Measurements from ENCODE around the gene METTL27.
"Not testable (repeated sequence)": the region's sequence is repeated elsewhere in the genome, so short reads cannot be mapped to it uniquely, and the experiment has no call there.

The METTL27 gene

GRCh38 chr7:73858807-73859206 is 16.5 kb upstream of the METTL27 start:
- Histone ChIP-seq H2AFZ (ENCODE audit: low read depth, low read length) (no peak overlapping the region), H3K9me3 (ENCODE audit: low read length) (no peaks in the 10 kb centered on the region), H3K36me3 (ENCODE audit: insufficient read depth, low read length) (no peaks in the 10 kb centered on the region), H3K4me3 (ENCODE audit: low read length) (no peak overlapping the region), H3K27me3 (ENCODE audit: insufficient read depth, low read length) (peaks cover 4% of the 10 kb centered on the region), H3K4me1 (ENCODE audit: insufficient read depth, low read length) (no peaks in the 10 kb centered on the region)

- no peak overlapping the region for H3K4me3 ChIP-seq (ENCODE audit: low read length)
- H2AFZ ChIP-seq (ENCODE audit: low read depth, low read length) = no peak overlapping the region
- H3K9me3 ChIP-seq (ENCODE audit: low read length) = no peaks in the 10 kb centered on the region
- H3K27me3 ChIP-seq (ENCODE audit: insufficient read depth, low read length) = peaks cover 4% of the 10 kb centered on the region
- H3K36me3 ChIP-seq (ENCODE audit: insufficient read depth, low read length) = no peaks in the 10 kb centered on the region
- no peaks in the 10 kb centered on the region for H3K4me1 ChIP-seq (ENCODE audit: insufficient read depth, low read length)
Observed at GRCh38 chr7:73856941-73857340, 14.6 kb upstream of the METTL27 start.

- H3K4me3 ChIP-seq (ENCODE audit: low read length) = no peak overlapping the region
- H3K4me1 ChIP-seq (ENCODE audit: insufficient read depth, low read length) = no peaks in the 10 kb centered on the region
- no peaks in the 10 kb centered on the region for H3K36me3 ChIP-seq (ENCODE audit: insufficient read depth, low read length)
- H2AFZ ChIP-seq (ENCODE audit: low read depth, low read length) = no peak overlapping the region
- H3K9me3 ChIP-seq (ENCODE audit: low read length) = no peaks in the 10 kb centered on the region
- peaks cover 4% of the 10 kb centered on the region for H3K27me3 ChIP-seq (ENCODE audit: insufficient read depth, low read length)
Observed at GRCh38 chr7:73852500-73852899, 10.2 kb upstream of the METTL27 start.

- Histone ChIP-seq H3K4me1 (ENCODE audit: insufficient read depth, low read length) (no peaks in the 10 kb centered on the region), H3K27me3 (ENCODE audit: insufficient read depth, low read length) (no peaks in the 10 kb centered on the region), H3K36me3 (ENCODE audit: insufficient read depth, low read length) (no peaks in the 10 kb centered on the region), H3K9me3 (ENCODE audit: low read length) (no peaks in the 10 kb centered on the region), H2AFZ (ENCODE audit: low read depth, low read length) (no peak overlapping the region), H3K4me3 (ENCODE audit: low read length) (no peak overlapping the region)
Observed at GRCh38 chr7:73851410-73852338, 9.4 kb upstream of the METTL27 start.

GRCh38 chr7:73850781-73851207 is 8.5 kb upstream of the METTL27 start:
- Histone ChIP-seq H3K4me1 (ENCODE audit: insufficient read depth, low read length) (no peaks in the 10 kb centered on the region), H3K4me3 (ENCODE audit: low read length) (no peak overlapping the region), H2AFZ (ENCODE audit: low read depth, low read length) (no peak overlapping the region), H3K9me3 (ENCODE audit: low read length) (no peaks in the 10 kb centered on the region), H3K36me3 (ENCODE audit: insufficient read depth, low read length) (no peaks in the 10 kb centered on the region), H3K27me3 (ENCODE audit: insufficient read depth, low read length) (no peaks in the 10 kb centered on the region)

- H3K4me3 ChIP-seq (ENCODE audit: low read length) = no peak overlapping the region
- H3K9me3 ChIP-seq (ENCODE audit: low read length) = no peaks in the 10 kb centered on the region
Observed at GRCh38 chr7:73847941-73848723, 5.8 kb upstream of the METTL27 start.

GRCh38 chr7:73845701-73846195 is 3.4 kb upstream of the METTL27 start:
- not testable (repeated sequence) for H3K9me3 ChIP-seq (ENCODE audit: low read length); H3K27me3 ChIP-seq (ENCODE audit: insufficient read depth, low read length); H3K4me1 ChIP-seq (ENCODE audit: insufficient read depth, low read length); H3K36me3 ChIP-seq (ENCODE audit: insufficient read depth, low read length); H2AFZ ChIP-seq (ENCODE audit: low read depth, low read length); H3K4me3 ChIP-seq (ENCODE audit: low read length)

More at GRCh38 chr7:73847941-73848723, 5.8 kb upstream of the METTL27 start:
- Histone ChIP-seq H3K27me3 (ENCODE audit: insufficient read depth, low read length) (no peaks in the 10 kb centered on the region), H2AFZ (ENCODE audit: low read depth, low read length) (no peak overlapping the region), H3K36me3 (ENCODE audit: insufficient read depth, low read length) (no peaks in the 10 kb centered on the region), H3K4me1 (ENCODE audit: insufficient read depth, low read length) (no peaks in the 10 kb centered on the region)

GRCh38 chr7:73844848-73845460 is 2.6 kb upstream of the METTL27 start:
- H2AFZ ChIP-seq (ENCODE audit: low read depth, low read length) = no peak overlapping the region

GRCh38 chr7:73844131-73844547 is 1.8 kb upstream of the METTL27 start:
- Histone ChIP-seq H3K36me3 (ENCODE audit: insufficient read depth, low read length) (no peaks in the 10 kb centered on the region), H3K9me3 (ENCODE audit: low read length) (no peaks in the 10 kb centered on the region), H3K4me1 (ENCODE audit: insufficient read depth, low read length) (peaks cover 3% of the 10 kb centered on the region), H3K27me3 (ENCODE audit: insufficient read depth, low read length) (no peaks in the 10 kb centered on the region), H3K4me3 (ENCODE audit: low read length) (no peak overlapping the region), H2AFZ (ENCODE audit: low read depth, low read length) (no peak overlapping the region)

More at GRCh38 chr7:73844848-73845460, 2.6 kb upstream of the METTL27 start:
- Histone ChIP-seq H3K4me1 (ENCODE audit: insufficient read depth, low read length) (peaks cover 3% of the 10 kb centered on the region), H3K9me3 (ENCODE audit: low read length) (no peaks in the 10 kb centered on the region), H3K4me3 (ENCODE audit: low read length) (no peak overlapping the region), H3K27me3 (ENCODE audit: insufficient read depth, low read length) (no peaks in the 10 kb centered on the region), H3K36me3 (ENCODE audit: insufficient read depth, low read length) (no peaks in the 10 kb centered on the region)

GRCh38 chr7:73841689-73842066 is 638 bp downstream of the METTL27 start:
- Histone ChIP-seq H3K4me1 (ENCODE audit: insufficient read depth, low read length) (peaks cover 3% of the 10 kb centered on the region), H2AFZ (ENCODE audit: low read depth, low read length) (peak overlapping the region; percentile 90), H3K9me3 (ENCODE audit: low read length) (no peaks in the 10 kb centered on the region), H3K27me3 (ENCODE audit: insufficient read depth, low read length) (no peaks in the 10 kb centered on the region), H3K36me3 (ENCODE audit: insufficient read depth, low read length) (no peaks in the 10 kb centered on the region), H3K4me3 (ENCODE audit: low read length) (peak overlapping the region; percentile 57)

GRCh38 chr7:73840715-73841379 is 1.5 kb downstream of the METTL27 start:
- H3K4me1 ChIP-seq (ENCODE audit: insufficient read depth, low read length) = peaks cover 3% of the 10 kb centered on the region
- no peak overlapping the region for H2AFZ ChIP-seq (ENCODE audit: low read depth, low read length)
- H3K36me3 ChIP-seq (ENCODE audit: insufficient read depth, low read length) = no peaks in the 10 kb centered on the region
- H3K27me3 ChIP-seq (ENCODE audit: insufficient read depth, low read length) = no peaks in the 10 kb centered on the region
- no peaks in the 10 kb centered on the region for H3K9me3 ChIP-seq (ENCODE audit: low read length)
- no peak overlapping the region for H3K4me3 ChIP-seq (ENCODE audit: low read length)
